GM23338 (cell line): Measurements from ENCODE around the gene SPATA2L. TPM values are rescaled to one million over a fixed set of nuclear protein-coding genes. Genes with fewer than 3 reads are reported as not detected.

Experiments
- ATAC-seq: fragments of 200-7000 bp; cut with Tn5 transposase; 3 replicates; pipeline ENCODE4 v1.9.1; 2020
- DNase-seq: peaks from one replicate; pipeline ENCODE4 v3.0.0-alpha.2; 2015; ENCODE audit warnings: low spot score
- H2AFZ ChIP-seq: fragments of 200-600 bp; sonication (generic); 2 replicates; pipeline ENCODE4 v1.8.0; 2016; ENCODE audit warnings: antibody characterized with exemption, mild to moderate bottlenecking, moderate library complexity
- H3F3A ChIP-seq: fragments of 200-600 bp; sonication (generic); replicated peaks from 2 replicates; pipeline ENCODE4 v1.8.0; 2017; ENCODE audit warnings: antibody characterized with exemption, mixed run types, low read depth
- H3K27ac ChIP-seq: fragments of 200-600 bp; sonication (generic); 2 replicates; pipeline ENCODE4 v1.6.1; 2016; ENCODE audit warnings: low read depth
- H3K27me3 ChIP-seq: fragments of 200-600 bp; sonication (generic); 2 replicates; pipeline ENCODE4 v1.8.0; 2016; ENCODE audit warnings: mild to moderate bottlenecking, mixed run types, moderate library complexity; ENCODE audit not compliant: insufficient read depth
- H3K36me3 ChIP-seq: fragments of 200-600 bp; sonication (generic); 2 replicates; pipeline ENCODE4 v1.8.0; 2016; ENCODE audit warnings: mild to moderate bottlenecking; ENCODE audit not compliant: insufficient read depth
- H3K4me1 ChIP-seq: fragments of 200-600 bp; sonication (generic); 2 replicates; pipeline ENCODE4 v1.8.0; 2016; ENCODE audit warnings: mild to moderate bottlenecking, moderate library complexity; ENCODE audit not compliant: insufficient read depth
- H3K4me2 ChIP-seq: fragments of 200-600 bp; sonication (generic); 2 replicates; pipeline ENCODE4 v1.7.1; 2017; ENCODE audit warnings: mixed run types
- H3K4me3 ChIP-seq: fragments of 200-600 bp; sonication (generic); 2 replicates; pipeline ENCODE4 v1.6.1; 2016; ENCODE audit warnings: mixed run types
- H3K79me2 ChIP-seq: fragments of 200-600 bp; sonication (generic); replicated peaks from 2 replicates; pipeline ENCODE4 v1.8.0; 2017; ENCODE audit warnings: mild to moderate bottlenecking; ENCODE audit not compliant: insufficient read depth
- H3K9me2 ChIP-seq: fragments of 200-600 bp; sonication (generic); 2 replicates; pipeline ENCODE4 v1.8.0; 2017; ENCODE audit not compliant: insufficient read depth
- H4K20me1 ChIP-seq: fragments of 200-600 bp; sonication (generic); replicated peaks from 2 replicates; pipeline ENCODE4 v1.8.0; 2017; ENCODE audit warnings: mild to moderate bottlenecking; ENCODE audit not compliant: insufficient read depth
- H3K27ac Mint-ChIP-seq: 2 replicates; pipeline ENCODE4 v1.8.0; 2020; ENCODE audit warnings: inconsistent platforms, mild to moderate bottlenecking, moderate library complexity, mixed read lengths
- H3K27me3 Mint-ChIP-seq: 3 replicates; pipeline ENCODE4 v1.8.0; 2022; ENCODE audit warnings: low read depth, mild to moderate bottlenecking, moderate library complexity, mixed read lengths, inconsistent platforms; ENCODE audit not compliant: insufficient read depth, poor library complexity
- H3K36me3 Mint-ChIP-seq: 3 replicates; pipeline ENCODE4 v1.8.0; 2021; ENCODE audit warnings: low read depth, mild to moderate bottlenecking, inconsistent platforms, moderate library complexity, mixed read lengths
- H3K4me1 Mint-ChIP-seq: 3 replicates; pipeline ENCODE4 v1.8.0; 2020; ENCODE audit warnings: mild to moderate bottlenecking, inconsistent platforms, mixed read lengths
- H3K4me3 Mint-ChIP-seq: 3 replicates; pipeline ENCODE4 v1.8.0; 2021; ENCODE audit warnings: moderate library complexity, mild to moderate bottlenecking, inconsistent platforms, mixed read lengths
- H3K9me3 Mint-ChIP-seq: 3 replicates; pipeline ENCODE4 v1.8.0; 2020; ENCODE audit warnings: moderate library complexity, mild to moderate bottlenecking, inconsistent platforms, mixed read lengths
- CREB1 ChIP-seq: fragments of 250-450 bp; sonication (Bioruptor Pico); IDR thresholded peaks from 2 replicates; pipeline ENCODE4 v1.5.0; 2020; ENCODE audit warnings: low read depth, mild to moderate bottlenecking, moderate library complexity
- CTCF ChIP-seq, 2 experiments: fragments of 200-600 bp in 1 of 2; sonication (generic) in 1 of 2; conservative IDR thresholded peaks; 2 replicates each; pipeline versions ENCODE4 v1.5.1 to v1.6.1; 2016 to 2017; ENCODE audit warnings: antibody characterized with exemption in 2 of 2, low read depth in 2 of 2, mild to moderate bottlenecking in 2 of 2, moderate library complexity in 1 of 2
- EZH2 ChIP-seq: fragments of 200-600 bp; sonication (generic); IDR thresholded peaks from one replicate; pipeline ENCODE4 v1.8.0; 2017; ENCODE audit warnings: antibody characterized with exemption, mild to moderate bottlenecking, low read depth; ENCODE audit not compliant: unreplicated experiment
- EZH2phosphoT487 ChIP-seq: fragments of 200-600 bp; sonication (generic); IDR thresholded peaks from one replicate; pipeline ENCODE4 v1.8.1; 2018; ENCODE audit warnings: antibody characterized with exemption; ENCODE audit not compliant: unreplicated experiment
- JUNB ChIP-seq: IDR thresholded peaks from one replicate; pipeline ENCODE4 v1.6.1; 2016; ENCODE audit warnings: antibody characterized with exemption; ENCODE audit not compliant: unreplicated experiment
- NANOG ChIP-seq: IDR thresholded peaks from 2 replicates; pipeline ENCODE4 v1.6.1; 2016; ENCODE audit warnings: antibody characterized with exemption, borderline replicate concordance
- POLR2AphosphoS5 ChIP-seq: IDR thresholded peaks from 2 replicates; pipeline ENCODE4 v1.6.1; 2016; ENCODE audit warnings: antibody characterized with exemption, low read depth
- REST ChIP-seq: IDR thresholded peaks from one replicate; pipeline ENCODE4 v1.6.1; 2018; ENCODE audit warnings: antibody characterized with exemption; ENCODE audit not compliant: unreplicated experiment
- STAT1 ChIP-seq: IDR thresholded peaks from one replicate; pipeline ENCODE4 v1.6.1; 2016; ENCODE audit warnings: antibody characterized with exemption; ENCODE audit not compliant: unreplicated experiment
- ZNF114 ChIP-seq: fragments of 250-450 bp; sonication (Bioruptor Pico); IDR thresholded peaks from 2 replicates; pipeline ENCODE4 v1.5.0; 2020; ENCODE audit warnings: mild to moderate bottlenecking, moderate library complexity
- ZNF462 ChIP-seq: fragments of 250-450 bp; sonication (Bioruptor Pico); IDR thresholded peaks from 2 replicates; pipeline ENCODE4 v1.5.0; 2020; ENCODE audit warnings: mild to moderate bottlenecking, moderate library complexity
- polyA plus RNA-seq: library from polyadenylated mRNA; unstranded; fragments of >200 nt; fragmentation: Nextera tagmentation; extraction: Ambion mirVana; gene quantifications from 2 replicates; pipeline ENCODE4 v1.2.1, GENCODE V29; 2016
- total RNA-seq: library from RNA; depleted of rRNA; stranded (reverse); fragments of >200 nt; shearing (Covaris generic); gene quantifications from 2 replicates; pipeline ENCODE4 v1.2.3, GENCODE V29; 2014

Gene SPATA2L
- total and polyA plus RNA-seq, 2 experiments from 2014 or later = 6.9 to 26.2 TPM

- TF ChIP-seq ZNF462 (CRISPR knock-in tag) = no peak
- no peak for TF ChIP-seq CREB1 (CRISPR knock-in tag)
- no peak for TF ChIP-seq STAT1
- no peak for TF ChIP-seq CTCF (conservative IDR thresholded peaks at IDR 0.05; ENCODE audit: low read depth in 2 of 2)
- no peak for TF ChIP-seq EZH2phosphoT487
- no peak for TF ChIP-seq POLR2AphosphoS5
Observed at GRCh38 chr16:89705006-89705405, 3.5 kb upstream of the SPATA2L start (continued).

- Histone ChIP-seq H2AFZ (no peak overlapping the region), H3K27me3 (peaks cover 23% of the 10 kb centered on the region; the same call in 1 of the 2 replicates), H3K9me2 (no peaks in the 10 kb centered on the region), H4K20me1 (peaks cover 2% of the 10 kb centered on the region), H3K79me2 (no peaks in the 10 kb centered on the region), H3K4me3 (no peak overlapping the region), H3K36me3 (no peaks in the 10 kb centered on the region), H3F3A (peaks cover 17% of the 10 kb centered on the region; the same call in 1 of the 2 replicates), H3K4me1 (peaks cover 14% of the 10 kb centered on the region), H3K4me2 (no peak overlapping the region), H3K27ac (no peak overlapping the region)
- DNase-seq (no peak), ATAC-seq (no peak)
- H3K27ac Mint-ChIP-seq = no peak overlapping the region
- H3K27me3 Mint-ChIP-seq = peaks cover 24% of the 10 kb centered on the region
- TF ChIP-seq CTCF (conservative IDR thresholded peaks at IDR 0.05; ENCODE audit: low read depth in 2 of 2) = no peak
- TF ChIP-seq REST = no peak
- TF ChIP-seq CREB1 (CRISPR knock-in tag) = no peak
- no peak for TF ChIP-seq NANOG
- TF ChIP-seq POLR2AphosphoS5 = no peak
- TF ChIP-seq ZNF114 = no peak
- TF ChIP-seq STAT1 = no peak
- no peak for TF ChIP-seq JUNB
- TF ChIP-seq EZH2 = no peak
- no peak overlapping the region; the same call in 2 of the 3 replicates for H3K4me3 Mint-ChIP-seq
- peaks cover 10% of the 10 kb centered on the region for H3K4me1 Mint-ChIP-seq
- H3K9me3 Mint-ChIP-seq = no peaks in the 10 kb centered on the region
- peaks cover under 1% of the 10 kb centered on the region for H3K36me3 Mint-ChIP-seq
Observed at GRCh38 chr16:89704281-89704680, 2.8 kb upstream of the SPATA2L start.
